Endometrial microvascular endothelial cells (primary cell): Measurements from ENCODE around the gene MEX3C. TPM values are rescaled to one million over a fixed set of nuclear protein-coding genes. Genes with fewer than 3 reads are reported as not detected.

Experiments
- in situ Hi-C: cut with HindIII; loops from 2 replicates; pipeline ENCODE4 v1.10.0; 2017; ENCODE audit warnings: low sequenced_read_pairs, low pct_unique_long_range_greater_than_20kb; ENCODE audit errors: inconsistent ontology term
- total RNA-seq: library from RNA; depleted of rRNA; stranded (reverse); fragments of >200 nt; gene quantifications from one replicate; pipeline ENCODE4 v1.2.3, GENCODE V29; 2015; ENCODE audit errors: inconsistent ontology term

Gene MEX3C
- total RNA-seq, 1 donor from 2014 or later = 30.4 TPM

- in situ Hi-C loops = no loop called here
Observed at GRCh38 chr18:51164342-51164741, 33.1 kb downstream of the MEX3C start.

GRCh38 chr18:51163543-51163942 is 33.9 kb downstream of the MEX3C start:
- in situ Hi-C loops = no loop called here

GRCh38 chr18:51162617-51163016 is 34.9 kb downstream of the MEX3C start:
- in situ Hi-C loops = no loop called here

- in situ Hi-C loops = no loop called here
Observed at GRCh38 chr18:51160646-51161045, 36.8 kb downstream of the MEX3C start.

GRCh38 chr18:51157215-51157614 is 40.3 kb downstream of the MEX3C start:
- in situ Hi-C loops = no loop called here

- in situ Hi-C loops = no loop called here
Observed at GRCh38 chr18:51154431-51155063, 42.9 kb downstream of the MEX3C start.

- in situ Hi-C loops = no loop called here
Observed at GRCh38 chr18:51153659-51154371, 43.7 kb downstream of the MEX3C start.

GRCh38 chr18:51151568-51152511 is 45.6 kb downstream of the MEX3C start:
- in situ Hi-C loops = no loop called here

- in situ Hi-C loops = no loop called here
Observed at GRCh38 chr18:51151185-51151567, 46.3 kb downstream of the MEX3C start.

GRCh38 chr18:51150113-51150700 is 47.3 kb downstream of the MEX3C start:
- in situ Hi-C loops = no loop called here

- in situ Hi-C loops = no loop called here
Observed at GRCh38 chr18:51149670-51150069, 47.8 kb downstream of the MEX3C start.

- in situ Hi-C loops = no loop called here
Observed at GRCh38 chr18:51146909-51147308, 50.6 kb downstream of the MEX3C start.

- in situ Hi-C loops = no loop called here
Observed at GRCh38 chr18:51138936-51139335, 58.5 kb downstream of the MEX3C start.

GRCh38 chr18:51137891-51138290 is 59.6 kb downstream of the MEX3C start:
- in situ Hi-C loops = no loop called here

GRCh38 chr18:51137026-51137729 is 60.3 kb downstream of the MEX3C start:
- in situ Hi-C loops = no loop called here

GRCh38 chr18:51135795-51136194 is 61.7 kb downstream of the MEX3C start:
- in situ Hi-C loops = no loop called here

- in situ Hi-C loops = no loop called here
Observed at GRCh38 chr18:51135364-51135763, 62.1 kb downstream of the MEX3C start.

GRCh38 chr18:51134721-51135120 is 62.8 kb downstream of the MEX3C start:
- in situ Hi-C loops = no loop called here
